ENCODE results near the gene GJA3. TPM values are rescaled to one million over a fixed set of nuclear protein-coding genes. Genes with fewer than 3 reads are reported as not detected.

The GJA3 gene
- total RNA-seq = under 1 TPM; 0.39 to 0.54 TPM

- POLR2A ChIA-PET = interaction anchor here (1.0 to 1.8 kb wide), 3 partner anchors 40 to 201 kb away, joined by 3 to 7 read pairs (median 4); no protein-coding TSS in a partner anchor
- Mint-ChIP-seq H3K27ac (no peak within 1 kb of the TSS), H3K4me3 (peak within 1 kb of the TSS; percentile 87), H3K27me3 (peaks cover 26% of the 10 kb centered on the region), H3K4me1 (peaks cover 12% of the 10 kb centered on the region), H3K36me3 (no peaks in the 10 kb centered on the region), H3K9me3 (no peaks in the 10 kb centered on the region)
- DNase-seq = peak; percentile 79
- ATAC-seq (ENCODE audit: low read depth) = peak; percentile 76
Measured at GRCh38 chr13:20160306-20161274, at the start of gene GJA3. GJA3 (minus strand) TSS chr13:20161052; CDS start chr13:20143288, 17,764 bp downstream.

- DNase-seq (no peak), ATAC-seq (ENCODE audit: low read depth) (no peak)
- H3K36me3 Mint-ChIP-seq = no peaks in the 10 kb centered on the region
- POLR2A ChIA-PET = no interaction called here
- H3K4me1 Mint-ChIP-seq = peaks cover 2% of the 10 kb centered on the region
- no peak overlapping the region for H3K4me3 Mint-ChIP-seq
- peaks cover 2% of the 10 kb centered on the region for H3K9me3 Mint-ChIP-seq
- H3K27ac Mint-ChIP-seq = no peak overlapping the region
- H3K27me3 Mint-ChIP-seq = peaks cover 19% of the 10 kb centered on the region
Measured at GRCh38 chr13:20209948-20210347, 49.1 kb upstream of the GJA3 start.

GRCh38 chr13:20206698-20207235 lies 45.9 kb upstream of the GJA3 start:
- Mint-ChIP-seq H3K36me3 (peaks cover 2% of the 10 kb centered on the region), H3K4me3 (no peak overlapping the region), H3K4me1 (peaks cover 2% of the 10 kb centered on the region), H3K27ac (no peak overlapping the region), H3K27me3 (peaks cover 19% of the 10 kb centered on the region), H3K9me3 (peaks cover under 1% of the 10 kb centered on the region)
- DNase-seq (no peak), ATAC-seq (ENCODE audit: low read depth) (no peak)
- POLR2A ChIA-PET = no interaction called here

DNA sequence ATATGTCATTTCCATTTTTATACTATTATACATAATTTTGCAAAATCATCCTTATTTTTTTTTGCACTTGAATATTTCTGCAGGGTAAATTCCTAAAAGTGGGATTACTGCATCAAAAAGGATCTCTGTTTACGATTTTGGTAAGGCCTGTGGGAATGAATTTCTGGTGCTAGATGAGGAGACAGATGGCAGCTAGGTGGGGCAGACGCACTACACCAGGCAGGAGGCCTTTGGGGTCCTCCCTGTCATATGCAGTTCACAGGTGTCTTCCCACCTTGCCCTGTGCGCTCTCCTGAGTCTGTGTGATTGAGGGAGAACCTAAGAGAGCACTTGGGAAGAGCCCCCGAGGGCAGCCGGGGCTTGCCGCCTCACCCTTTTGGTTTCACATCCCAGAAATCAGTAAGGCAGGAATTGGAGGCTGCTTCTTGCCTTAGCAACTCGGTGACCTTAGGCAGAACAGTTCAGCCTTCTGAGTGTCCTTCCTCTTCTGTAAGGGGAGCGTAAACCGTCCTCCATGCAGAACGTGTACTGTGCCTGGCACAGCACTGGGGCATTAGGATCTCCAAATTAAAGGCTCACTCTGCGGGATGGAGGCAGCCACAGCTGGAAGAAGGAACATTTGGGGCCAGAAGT lies 45.3 kb upstream of the GJA3 start:
- Mint-ChIP-seq H3K9me3 (peaks cover 3% of the 10 kb centered on the region), H3K4me3 (no peak overlapping the region), H3K4me1 (peaks cover 2% of the 10 kb centered on the region), H3K27ac (no peak overlapping the region), H3K27me3 (peaks cover 20% of the 10 kb centered on the region), H3K36me3 (peaks cover 4% of the 10 kb centered on the region)
- POLR2A ChIA-PET = no interaction called here
- ATAC-seq (ENCODE audit: low read depth) (no peak), DNase-seq (no peak)

DNA sequence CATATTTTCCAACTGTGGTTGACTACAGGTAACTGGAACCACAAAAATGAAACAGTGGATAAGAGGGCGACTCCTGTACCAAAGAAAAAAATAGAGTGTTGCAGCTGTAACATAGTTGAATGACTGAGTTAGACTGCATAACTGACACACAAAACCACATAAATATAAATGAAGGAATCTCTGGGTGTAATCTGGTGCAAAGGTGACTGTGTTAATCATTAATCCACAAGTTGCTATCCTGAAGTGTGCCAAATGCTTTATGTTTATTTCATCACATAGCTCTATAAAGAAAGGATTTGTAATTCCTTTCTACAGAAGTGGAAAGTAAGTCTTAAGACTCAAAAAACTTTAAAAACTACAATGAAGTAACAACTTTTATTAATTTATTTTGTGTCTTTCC lies 37.9 kb upstream of the GJA3 start:
- no peak for DNase-seq
- H3K9me3 Mint-ChIP-seq = peaks cover 3% of the 10 kb centered on the region
- peaks cover 7% of the 10 kb centered on the region for H3K36me3 Mint-ChIP-seq
- H3K4me1 Mint-ChIP-seq = peaks cover 16% of the 10 kb centered on the region
- H3K27me3 Mint-ChIP-seq = peaks cover 63% of the 10 kb centered on the region
- POLR2A ChIA-PET = no interaction called here
- no peak overlapping the region for H3K27ac Mint-ChIP-seq
- ATAC-seq (ENCODE audit: low read depth) = no peak
- H3K4me3 Mint-ChIP-seq = no peak overlapping the region

- DNase-seq (no peak), ATAC-seq (ENCODE audit: low read depth) (peak; percentile 61)
- Mint-ChIP-seq H3K27me3 (peaks cover 60% of the 10 kb centered on the region), H3K9me3 (peaks cover 3% of the 10 kb centered on the region), H3K27ac (no peak overlapping the region), H3K4me3 (no peak overlapping the region), H3K4me1 (peaks cover 18% of the 10 kb centered on the region), H3K36me3 (peaks cover 5% of the 10 kb centered on the region)
- POLR2A ChIA-PET = interaction anchor here (1.0 kb wide), 1 partner anchor 279 kb away, joined by 5 read pairs; no protein-coding TSS in a partner anchor
Measured at GRCh38 chr13:20197361-20197834, 36.5 kb upstream of the GJA3 start.

DNA sequence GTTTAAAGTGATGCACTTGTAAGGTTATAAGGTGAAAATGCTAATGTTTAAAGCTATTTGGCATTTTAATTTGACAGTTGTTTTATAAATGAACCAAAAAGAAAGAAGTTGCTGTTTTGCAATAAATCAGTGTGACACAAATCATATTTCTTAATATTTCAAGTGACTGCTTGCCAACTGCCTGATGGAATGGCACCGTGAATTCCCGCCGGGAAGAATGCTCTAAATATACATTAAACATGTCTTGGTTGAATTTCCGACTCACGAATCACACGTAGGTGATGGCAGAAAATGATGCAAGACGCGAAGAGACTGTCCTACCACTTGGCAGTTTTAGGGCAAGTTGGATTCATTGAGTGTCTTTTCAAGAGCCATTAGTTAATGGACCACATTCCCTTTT lies 34.9 kb upstream of the GJA3 start:
- Mint-ChIP-seq H3K36me3 (peaks cover 3% of the 10 kb centered on the region), H3K4me3 (no peak overlapping the region), H3K27ac (no peak overlapping the region), H3K4me1 (peaks cover 18% of the 10 kb centered on the region), H3K27me3 (peaks cover 64% of the 10 kb centered on the region), H3K9me3 (no peaks in the 10 kb centered on the region)
- ATAC-seq (ENCODE audit: low read depth) = no peak
- DNase-seq = no peak
- POLR2A ChIA-PET = interaction anchor here (0.6 kb wide), 1 partner anchor 24 kb away, joined by 3 read pairs; no protein-coding TSS in a partner anchor

DNA sequence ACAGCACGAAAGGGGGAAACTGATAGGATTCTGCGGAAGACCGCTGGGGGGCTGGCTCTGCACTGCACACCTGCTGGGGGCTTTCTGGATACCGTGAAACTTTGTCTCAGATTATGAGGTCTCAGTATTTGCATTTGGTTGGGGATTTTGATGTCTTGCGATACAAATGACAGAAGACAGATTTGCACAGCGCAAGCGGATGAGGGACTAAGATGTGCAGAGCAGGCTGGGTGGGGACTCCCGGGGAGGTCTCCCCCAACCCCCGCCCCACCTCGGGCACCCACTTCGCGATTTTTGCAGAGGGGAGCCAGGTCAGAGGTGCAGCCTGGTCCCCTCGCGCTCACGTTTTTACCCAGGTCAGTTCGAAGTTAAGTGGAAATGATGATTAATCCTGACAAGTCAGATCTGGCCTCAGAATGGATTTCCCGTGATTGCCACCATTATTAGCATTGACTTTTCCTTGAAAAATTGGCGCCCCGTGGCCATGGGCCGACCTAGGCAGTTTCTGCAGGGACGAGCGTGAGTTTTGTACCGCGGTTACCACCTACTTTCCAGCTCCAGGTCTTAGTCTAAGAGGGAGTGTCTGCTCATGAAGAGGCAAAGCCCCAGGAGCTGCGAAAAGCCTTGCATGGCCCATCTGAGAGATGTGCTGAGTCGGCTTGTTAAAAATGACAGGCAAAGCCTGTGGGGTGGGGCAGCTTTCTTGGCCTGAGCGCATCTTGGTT lies 33.2 kb upstream of the GJA3 start:
- POLR2A ChIA-PET = no interaction called here
- Mint-ChIP-seq H3K4me1 (peaks cover 19% of the 10 kb centered on the region), H3K27ac (no peak overlapping the region), H3K27me3 (peaks cover 60% of the 10 kb centered on the region), H3K36me3 (no peaks in the 10 kb centered on the region), H3K4me3 (peak overlapping the region; percentile 77), H3K9me3 (no peaks in the 10 kb centered on the region)
- no peak for DNase-seq
- ATAC-seq (ENCODE audit: low read depth) = no peak

- H3K36me3 Mint-ChIP-seq = no peaks in the 10 kb centered on the region
- H3K4me1 Mint-ChIP-seq = peaks cover 20% of the 10 kb centered on the region
- H3K9me3 Mint-ChIP-seq = no peaks in the 10 kb centered on the region
- H3K27ac Mint-ChIP-seq = no peak overlapping the region
- peaks cover 60% of the 10 kb centered on the region for H3K27me3 Mint-ChIP-seq
- ATAC-seq (ENCODE audit: low read depth) (peak; percentile 16), DNase-seq (no peak)
- POLR2A ChIA-PET = no interaction called here
- peak overlapping the region; percentile 77 for H3K4me3 Mint-ChIP-seq
Measured at GRCh38 chr13:20193162-20193906, 32.5 kb upstream of the GJA3 start.

DNA sequence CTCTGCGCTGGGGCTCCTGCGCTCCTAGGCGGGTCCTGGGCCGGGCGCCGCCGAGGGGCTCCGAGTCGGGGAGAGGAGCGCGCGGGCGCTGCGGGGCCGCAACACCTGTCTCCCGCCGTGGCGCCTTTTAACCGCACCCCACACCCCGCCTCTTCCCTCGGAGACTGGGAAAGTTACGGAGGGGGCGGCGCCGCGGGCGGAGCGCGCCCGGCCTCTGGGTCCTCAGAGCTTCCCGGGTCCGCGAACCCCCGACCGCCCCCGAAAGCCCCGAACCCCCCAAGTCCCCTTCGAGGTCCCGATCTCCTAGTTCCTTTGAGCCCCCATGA lies 31.9 kb upstream of the GJA3 start, which contains the start of gene GJB2:
Gene GJB2, minus strand, starts transcription at position 103 of the 326 bp plus-strand sequence. CDS start 3,357 bp downstream, outside the sequence.
- H3K36me3 Mint-ChIP-seq = no peaks in the 10 kb centered on the region
- peak within 1 kb of the TSS; percentile 77 for H3K4me3 Mint-ChIP-seq
- POLR2A ChIA-PET = no interaction called here
- DNase-seq (no peak), ATAC-seq (ENCODE audit: low read depth) (peak; percentile 37)
- no peaks in the 10 kb centered on the region for H3K9me3 Mint-ChIP-seq
- no peak within 1 kb of the TSS for H3K27ac Mint-ChIP-seq
- peaks cover 60% of the 10 kb centered on the region for H3K27me3 Mint-ChIP-seq
- H3K4me1 Mint-ChIP-seq = peaks cover 20% of the 10 kb centered on the region

GRCh38 chr13:20192158-20192835 lies 31.4 kb upstream of the GJA3 start:
- Mint-ChIP-seq H3K4me1 (peaks cover 20% of the 10 kb centered on the region), H3K27ac (no peak overlapping the region), H3K36me3 (no peaks in the 10 kb centered on the region), H3K9me3 (no peaks in the 10 kb centered on the region), H3K4me3 (peak overlapping the region; percentile 61), H3K27me3 (peaks cover 60% of the 10 kb centered on the region)
- POLR2A ChIA-PET = no interaction called here
- no peak for DNase-seq
- no peak for ATAC-seq (ENCODE audit: low read depth)
